IPS DF 4.7 (cell line): ENCODE results near the gene FITM1.

Source experiments
- DNase-seq: peaks from one replicate; pipeline ENCODE4 v3.0.0-alpha.2; 2013; ENCODE audit warnings: low spot score; ENCODE audit errors: extremely low read depth

Gene FITM1

DNA sequence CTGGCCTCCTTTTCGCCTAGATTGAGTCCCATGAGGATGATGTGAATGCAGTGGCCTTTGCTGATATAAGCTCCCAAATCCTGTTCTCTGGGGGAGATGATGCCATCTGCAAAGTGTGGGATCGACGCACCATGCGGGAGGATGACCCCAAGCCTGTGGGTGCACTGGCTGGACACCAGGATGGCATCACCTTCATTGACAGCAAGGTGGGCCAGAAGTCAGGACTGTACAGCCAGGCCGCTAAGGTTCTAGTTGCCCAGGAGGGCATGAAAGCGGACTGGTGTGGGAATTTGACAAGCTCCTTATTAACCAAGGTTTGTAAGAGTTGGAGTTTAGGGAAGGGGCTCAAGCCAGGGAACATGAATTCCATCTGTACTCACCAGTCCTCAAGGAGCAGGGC lies 10.8 kb upstream of the FITM1 start:
- DNase-seq, result no peak

DNA sequence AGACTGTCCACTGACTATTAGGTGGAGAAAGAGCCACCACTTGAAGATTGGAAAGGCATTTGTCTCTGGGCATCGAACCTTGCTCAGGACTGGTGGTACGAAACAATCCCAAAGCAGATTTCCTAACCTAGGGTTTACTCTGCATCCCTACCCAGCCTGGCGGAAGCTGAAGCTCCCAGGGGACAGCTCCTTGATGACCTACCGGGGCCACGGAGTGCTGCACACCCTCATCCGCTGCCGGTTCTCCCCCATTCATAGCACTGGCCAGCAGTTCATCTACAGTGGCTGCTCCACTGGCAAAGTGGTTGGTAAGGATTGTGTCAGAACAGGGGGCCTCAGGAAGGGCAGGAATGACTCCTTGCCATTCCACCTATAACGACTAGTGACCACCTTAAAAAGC lies 9.2 kb upstream of the FITM1 start:
- DNase-seq, result no peak

DNA sequence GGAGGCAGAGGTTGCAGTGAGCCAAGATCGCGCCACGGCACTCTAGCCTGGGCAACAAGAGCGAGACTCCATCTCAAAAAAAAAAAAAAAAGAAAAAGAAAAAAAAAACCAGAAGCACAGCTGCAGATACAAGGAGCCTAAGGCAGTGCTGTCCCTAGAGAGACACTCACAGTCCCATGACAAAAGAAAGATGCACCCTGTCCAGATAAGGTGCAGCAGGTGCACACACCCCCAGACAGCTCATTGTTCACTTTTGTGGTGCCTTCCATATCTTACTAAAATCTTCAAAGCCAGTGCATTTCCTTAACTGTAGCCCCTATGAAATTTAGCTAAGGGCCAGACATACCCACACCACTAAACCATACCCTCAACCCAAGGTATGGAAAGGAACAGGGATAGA lies 8.0 kb upstream of the FITM1 start:
- no peak for DNase-seq

DNA sequence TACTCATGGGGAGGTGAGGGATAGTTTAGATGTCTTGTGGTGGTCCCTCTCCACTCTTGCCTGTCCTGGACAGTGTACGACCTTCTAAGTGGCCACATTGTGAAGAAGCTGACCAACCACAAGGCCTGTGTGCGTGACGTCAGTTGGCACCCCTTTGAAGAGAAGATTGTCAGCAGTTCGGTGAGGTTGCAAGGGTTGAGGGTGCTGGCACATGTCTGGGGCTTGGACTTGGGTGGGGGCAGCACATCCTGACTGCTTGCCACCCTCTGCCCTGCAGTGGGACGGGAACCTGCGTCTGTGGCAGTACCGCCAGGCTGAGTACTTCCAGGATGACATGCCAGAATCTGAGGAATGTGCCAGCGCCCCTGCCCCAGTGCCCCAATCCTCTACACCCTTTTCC lies 7.6 kb upstream of the FITM1 start:
- no peak for DNase-seq

DNA sequence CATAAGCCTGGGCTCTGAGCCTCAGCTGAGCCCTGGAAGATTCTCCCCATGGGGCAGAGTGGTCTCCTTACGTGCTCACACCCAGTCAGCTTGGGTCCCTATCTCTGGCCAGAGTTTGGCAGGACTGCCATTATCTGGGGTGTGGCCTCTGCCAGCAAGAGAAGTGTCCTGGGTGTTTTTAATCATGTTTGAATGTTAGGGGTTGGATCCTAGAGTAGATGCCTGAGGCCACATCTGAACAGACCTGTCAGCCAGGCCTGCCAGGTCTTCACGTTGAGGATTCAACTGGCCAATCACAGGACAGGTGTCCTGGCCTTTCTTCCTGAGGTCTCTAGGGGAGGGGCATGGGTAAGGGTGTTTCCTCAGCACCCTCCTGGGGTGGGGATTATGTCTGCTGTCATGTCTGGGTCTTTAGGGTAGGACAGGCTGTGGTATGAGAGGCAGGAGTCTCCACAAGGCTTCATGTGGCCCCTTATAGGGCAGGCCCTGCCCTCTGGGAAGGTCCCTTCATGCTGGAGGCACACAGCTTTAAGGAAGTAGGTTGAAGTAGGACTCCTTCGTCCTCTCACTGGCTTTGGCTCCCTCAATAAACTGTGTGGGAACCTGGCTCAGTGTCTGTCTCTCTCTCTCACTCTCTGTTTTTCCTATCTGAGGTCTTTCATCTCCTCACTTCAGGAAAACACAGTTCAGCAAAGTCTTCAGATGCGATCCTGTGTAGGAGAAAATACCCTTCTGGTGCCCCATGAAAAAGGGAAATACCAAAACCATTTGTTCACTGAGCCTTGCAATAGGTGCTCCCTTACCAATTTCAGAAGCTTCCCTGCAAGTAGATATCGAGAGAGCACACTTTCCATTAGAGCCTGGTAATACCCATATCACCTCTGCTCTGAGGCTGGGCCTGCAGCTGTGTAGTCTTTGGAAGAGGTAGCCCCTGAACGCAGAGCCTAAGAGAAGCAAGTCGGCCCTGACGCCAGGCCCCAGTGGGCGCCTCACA lies 6.7 kb upstream of the FITM1 start:
- no peak for DNase-seq

DNA sequence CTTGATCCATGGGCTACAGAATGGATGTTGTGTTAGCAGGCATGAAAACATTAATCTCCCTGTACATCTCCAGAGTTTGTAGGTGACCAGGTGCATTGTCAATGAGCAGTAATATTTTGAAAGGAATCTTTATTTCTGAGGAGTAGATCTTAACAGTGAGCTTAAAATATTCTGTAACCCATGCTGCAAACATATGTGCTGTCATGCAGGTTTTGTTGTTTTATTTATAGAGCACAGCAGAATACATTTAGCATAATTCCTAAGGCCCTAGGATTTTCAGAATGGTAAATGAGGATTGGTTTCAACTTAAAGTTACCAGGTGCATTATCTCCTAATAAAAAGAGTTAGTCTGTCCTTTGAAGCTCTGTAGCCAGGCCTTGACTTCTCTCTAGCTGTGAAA lies 3.5 kb upstream of the FITM1 start:
- no peak for DNase-seq

DNA sequence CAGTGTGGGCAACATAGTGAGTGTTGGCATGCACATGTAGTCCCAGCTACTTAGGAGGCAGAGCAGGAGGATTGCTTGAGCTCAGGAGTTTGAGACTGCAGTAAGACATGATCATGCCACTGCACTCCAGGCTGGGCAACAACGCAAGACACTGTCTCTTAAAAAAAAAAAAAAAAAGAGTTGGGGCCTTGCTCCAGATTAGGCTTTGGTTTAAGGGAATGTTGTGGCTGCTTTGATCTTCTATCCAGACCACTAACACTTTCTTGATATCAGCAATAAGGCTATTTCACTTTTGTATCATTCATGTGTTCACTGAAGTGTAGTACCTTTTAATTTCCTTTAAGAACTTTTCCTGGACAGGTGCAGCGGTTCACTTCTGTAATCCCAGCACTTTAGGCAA lies 2.8 kb upstream of the FITM1 start:
- no peak for DNase-seq

DNA sequence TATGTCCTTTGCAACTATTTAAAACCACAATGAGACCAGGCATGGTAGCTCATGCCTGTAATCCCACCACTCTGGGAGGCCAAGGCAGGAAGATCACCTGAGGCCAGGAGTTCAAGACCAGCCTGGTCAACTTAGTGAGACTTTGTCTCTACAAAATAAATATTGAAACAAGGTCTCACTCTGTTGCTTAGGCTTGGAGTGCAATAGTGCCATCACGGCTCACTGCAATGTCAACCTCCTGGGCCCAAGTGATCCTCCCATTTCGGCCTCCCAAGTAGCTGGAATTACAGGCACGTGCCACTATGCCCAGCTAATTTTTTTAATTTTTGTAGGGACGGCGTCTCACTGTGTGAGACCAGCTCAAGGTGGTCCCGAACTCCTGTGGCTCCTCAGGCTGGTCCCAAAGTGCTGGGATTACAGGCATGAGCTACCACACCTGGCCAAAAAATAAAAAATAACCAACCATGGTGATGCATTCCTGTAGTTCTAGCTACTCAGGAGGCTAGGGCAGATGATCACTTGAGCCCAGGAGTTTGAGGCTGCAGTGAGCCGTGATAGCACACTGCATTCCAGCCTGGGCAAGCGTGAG lies 955 bp upstream of the FITM1 start:
- no peak for DNase-seq

DNA sequence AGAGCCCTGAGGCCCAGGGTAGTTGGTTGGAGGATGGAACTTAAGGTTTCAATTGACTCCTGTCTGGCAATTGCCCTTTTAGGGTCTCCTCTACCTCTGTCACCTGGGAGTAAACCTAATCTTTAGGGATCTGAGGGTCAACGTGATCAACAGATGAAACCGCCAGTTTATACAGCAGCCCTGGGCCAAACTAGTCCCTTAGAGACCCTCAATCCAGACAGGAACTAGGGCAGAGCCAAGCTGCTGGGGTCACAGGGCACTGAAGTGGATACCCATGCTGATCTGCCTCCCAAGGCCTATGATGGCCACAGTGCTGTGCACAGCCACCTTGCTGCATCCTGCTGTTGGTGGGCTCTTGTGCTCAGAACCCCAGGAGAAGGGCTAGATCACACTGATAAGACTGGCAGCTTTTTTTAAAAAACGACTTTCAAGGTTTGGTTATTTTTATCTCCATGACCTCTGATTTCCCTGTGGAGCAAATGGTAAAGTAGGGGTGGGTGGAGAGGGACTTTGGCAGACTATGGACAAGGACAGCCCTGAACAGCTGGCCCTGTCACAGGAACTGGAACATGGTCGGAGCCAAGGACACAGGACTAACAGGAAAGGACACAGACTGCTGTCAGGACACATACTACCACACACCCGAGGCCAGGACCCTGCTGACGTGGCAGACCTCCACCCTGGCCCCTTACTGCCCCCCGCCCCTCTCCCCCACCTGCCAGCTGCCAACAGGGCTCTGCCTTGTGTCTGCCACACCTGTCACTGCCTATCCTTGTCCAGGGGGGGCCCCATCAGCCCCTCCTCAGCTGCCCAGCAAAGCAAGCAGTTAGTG lies 474 bp downstream of the FITM1 start:
- DNase-seq, result no peak

DNA sequence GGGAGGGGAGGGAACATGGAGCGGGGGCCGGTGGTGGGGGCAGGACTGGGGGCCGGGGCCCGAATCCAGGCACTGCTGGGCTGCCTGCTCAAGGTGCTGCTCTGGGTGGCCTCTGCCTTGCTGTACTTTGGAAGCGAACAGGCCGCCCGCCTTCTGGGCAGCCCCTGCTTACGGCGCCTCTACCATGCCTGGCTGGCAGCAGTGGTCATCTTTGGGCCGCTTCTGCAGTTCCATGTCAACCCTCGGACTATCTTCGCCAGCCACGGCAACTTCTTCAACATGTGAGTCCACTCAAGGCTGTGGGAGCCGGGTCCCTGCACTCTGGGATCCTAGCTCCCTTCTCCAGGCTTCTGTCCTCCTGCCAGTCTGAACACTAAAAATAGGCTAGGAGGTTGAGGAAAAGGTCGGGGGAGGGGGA lies 1.1 kb downstream of the FITM1 start:
- no peak for DNase-seq

DNA sequence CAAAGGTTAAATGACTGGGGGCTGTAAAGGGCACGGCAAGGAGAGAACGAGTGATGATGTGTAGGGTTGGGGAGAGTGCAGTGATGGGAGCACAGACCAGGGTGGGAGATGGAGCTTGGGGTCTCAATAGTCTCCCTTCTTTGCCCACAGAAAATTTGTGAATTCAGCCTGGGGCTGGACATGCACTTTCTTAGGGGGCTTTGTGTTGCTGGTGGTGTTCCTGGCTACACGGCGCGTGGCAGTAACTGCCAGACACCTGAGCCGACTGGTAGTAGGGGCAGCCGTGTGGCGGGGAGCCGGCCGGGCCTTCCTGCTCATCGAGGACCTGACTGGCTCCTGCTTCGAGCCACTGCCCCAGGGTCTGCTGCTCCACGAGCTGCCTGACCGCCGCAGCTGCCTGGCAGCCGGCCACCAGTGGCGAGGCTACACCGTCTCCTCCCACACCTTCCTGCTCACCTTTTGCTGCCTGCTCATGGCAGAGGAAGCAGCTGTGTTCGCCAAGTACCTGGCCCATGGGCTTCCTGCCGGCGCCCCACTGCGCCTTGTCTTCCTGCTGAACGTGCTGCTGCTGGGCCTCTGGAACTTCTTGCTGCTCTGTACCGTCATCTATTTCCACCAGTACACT lies 1.7 kb downstream of the FITM1 start:
- no peak for DNase-seq

DNA sequence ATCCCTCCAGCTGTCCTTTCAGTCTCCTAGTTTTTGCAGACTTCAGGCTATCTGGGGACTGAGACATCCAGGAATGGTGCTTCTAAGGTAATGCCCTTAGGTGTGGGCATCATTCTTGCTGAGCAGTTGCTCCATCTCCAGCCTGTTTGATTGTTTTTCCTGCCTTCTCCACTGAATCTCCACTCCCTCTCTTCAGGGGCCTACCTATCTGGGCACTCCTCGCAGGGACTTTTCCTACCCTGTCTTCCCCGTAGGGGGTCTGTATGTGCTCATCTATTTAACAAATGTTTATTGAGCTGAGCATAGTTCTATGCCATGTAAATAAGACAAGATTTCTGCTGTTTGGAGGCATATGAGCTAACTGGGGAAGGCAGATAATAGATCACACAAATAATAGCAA lies 2.5 kb downstream of the FITM1 start:
- no peak for DNase-seq

DNA sequence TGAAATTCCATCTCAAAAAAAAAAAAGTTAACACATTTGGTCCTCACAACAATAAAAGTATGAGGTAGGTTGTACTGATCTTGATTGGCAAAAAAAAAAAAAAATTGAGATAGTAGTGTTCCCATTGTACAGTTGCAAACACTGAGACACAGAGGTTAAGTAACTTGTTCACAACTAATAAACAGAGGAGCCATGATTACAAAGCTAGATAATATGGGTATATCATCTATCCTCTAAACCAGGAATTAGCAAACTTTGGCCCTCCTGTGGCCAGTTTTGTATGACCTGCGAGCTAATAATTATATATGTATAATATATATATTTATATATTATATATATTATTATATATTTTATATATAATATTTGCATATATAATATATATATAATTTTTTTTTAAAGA lies 3.3 kb downstream of the FITM1 start:
- DNase-seq, result no peak

DNA sequence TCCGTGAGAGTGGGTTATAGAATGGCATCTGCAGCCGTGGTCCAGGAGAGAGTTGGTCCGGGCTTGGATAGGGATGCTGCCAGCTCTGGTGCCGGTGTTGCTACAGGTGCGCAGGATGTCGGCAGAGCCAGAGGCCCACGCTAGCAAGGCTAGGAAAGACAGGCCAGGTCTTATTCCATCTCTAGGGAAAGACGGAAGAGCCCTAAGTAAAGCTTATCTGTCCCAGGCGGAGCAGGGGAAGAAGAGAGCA lies 5.0 kb downstream of the FITM1 start:
- DNase-seq, result no peak

DNA sequence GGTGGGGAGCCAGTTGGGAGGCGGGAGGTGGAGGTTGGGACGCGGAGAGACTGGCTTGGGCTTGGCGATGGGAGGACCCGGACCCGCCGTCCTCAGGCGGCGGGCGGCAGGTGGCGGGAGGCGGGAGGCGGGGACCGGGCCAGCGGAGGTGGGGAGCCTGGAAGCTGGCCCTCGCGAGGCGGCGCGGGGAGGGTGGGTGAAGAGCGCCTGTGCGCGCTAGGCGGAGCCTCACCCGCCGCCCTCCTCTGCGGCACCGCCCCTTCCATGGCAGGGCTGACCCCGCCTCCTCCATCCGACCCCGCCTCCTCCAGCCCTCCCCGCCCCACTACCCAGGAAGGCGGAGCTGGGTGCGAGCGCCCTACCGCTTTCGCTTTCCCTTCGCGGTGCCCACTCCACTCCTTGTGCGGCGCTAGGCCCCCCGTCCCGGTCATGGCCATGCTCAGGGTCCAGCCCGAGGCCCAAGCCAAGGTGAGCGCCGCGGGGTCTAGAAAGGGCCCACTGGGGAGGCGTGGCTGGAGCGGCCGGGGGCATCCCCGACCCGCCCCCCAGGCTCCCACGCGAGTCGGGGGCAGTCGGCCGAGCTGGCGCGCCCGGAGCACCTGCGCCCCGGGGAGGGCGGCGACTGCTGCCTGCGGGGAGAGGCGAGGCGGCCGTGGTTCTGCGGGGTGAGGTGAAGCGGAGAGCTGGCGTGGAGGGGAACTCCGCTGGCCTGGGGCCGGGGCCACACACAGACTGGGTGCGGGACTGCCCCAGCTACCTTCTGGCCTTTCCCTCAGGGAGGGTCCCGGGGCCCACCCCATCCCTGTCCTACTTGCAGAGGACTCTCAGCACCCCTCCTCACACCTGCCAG lies 5.6 kb downstream of the FITM1 start, which contains the start of gene PSME1:
Gene PSME1, plus strand, starts transcription at position 361 of the 850 bp plus-strand sequence. Its CDS starts 69 bp downstream, at position 430.
- DNase-seq, result no peak

DNA sequence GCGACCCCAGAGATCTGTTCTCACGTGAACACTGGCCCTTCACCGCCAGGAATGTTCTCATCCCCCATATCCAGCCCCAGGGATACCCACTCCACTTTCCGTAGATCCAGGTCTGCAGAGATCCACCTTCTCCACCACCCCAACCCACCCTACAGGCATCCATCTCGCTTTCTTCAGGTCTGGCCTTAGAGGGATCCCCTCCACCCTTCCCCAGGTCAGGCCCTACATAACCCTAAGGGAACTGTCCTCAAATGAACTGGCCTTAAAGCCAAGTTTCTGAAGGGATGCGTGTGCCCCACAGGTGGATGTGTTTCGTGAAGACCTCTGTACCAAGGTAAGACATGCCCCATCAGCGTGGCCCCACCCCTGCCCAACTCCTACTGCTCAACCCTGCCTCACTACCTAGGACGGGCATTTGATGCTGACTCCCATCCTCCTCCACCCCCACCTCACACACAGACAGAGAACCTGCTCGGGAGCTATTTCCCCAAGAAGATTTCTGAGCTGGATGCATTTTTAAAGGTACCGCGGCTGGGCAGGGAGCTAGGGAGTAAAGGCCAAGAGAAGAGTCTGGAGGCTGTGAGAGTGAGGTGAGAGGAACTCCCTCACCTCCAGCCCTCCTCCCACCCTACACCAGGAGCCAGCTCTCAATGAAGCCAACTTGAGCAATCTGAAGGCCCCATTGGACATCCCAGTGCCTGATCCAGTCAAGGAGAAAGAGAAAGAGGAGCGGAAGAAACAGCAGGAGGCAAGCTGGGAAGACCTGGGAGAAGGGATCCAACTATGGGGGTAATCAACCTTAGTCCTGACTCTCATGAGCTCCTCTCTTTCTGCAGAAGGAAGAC lies 6.4 kb downstream of the FITM1 start:
- DNase-seq, result no peak

DNA sequence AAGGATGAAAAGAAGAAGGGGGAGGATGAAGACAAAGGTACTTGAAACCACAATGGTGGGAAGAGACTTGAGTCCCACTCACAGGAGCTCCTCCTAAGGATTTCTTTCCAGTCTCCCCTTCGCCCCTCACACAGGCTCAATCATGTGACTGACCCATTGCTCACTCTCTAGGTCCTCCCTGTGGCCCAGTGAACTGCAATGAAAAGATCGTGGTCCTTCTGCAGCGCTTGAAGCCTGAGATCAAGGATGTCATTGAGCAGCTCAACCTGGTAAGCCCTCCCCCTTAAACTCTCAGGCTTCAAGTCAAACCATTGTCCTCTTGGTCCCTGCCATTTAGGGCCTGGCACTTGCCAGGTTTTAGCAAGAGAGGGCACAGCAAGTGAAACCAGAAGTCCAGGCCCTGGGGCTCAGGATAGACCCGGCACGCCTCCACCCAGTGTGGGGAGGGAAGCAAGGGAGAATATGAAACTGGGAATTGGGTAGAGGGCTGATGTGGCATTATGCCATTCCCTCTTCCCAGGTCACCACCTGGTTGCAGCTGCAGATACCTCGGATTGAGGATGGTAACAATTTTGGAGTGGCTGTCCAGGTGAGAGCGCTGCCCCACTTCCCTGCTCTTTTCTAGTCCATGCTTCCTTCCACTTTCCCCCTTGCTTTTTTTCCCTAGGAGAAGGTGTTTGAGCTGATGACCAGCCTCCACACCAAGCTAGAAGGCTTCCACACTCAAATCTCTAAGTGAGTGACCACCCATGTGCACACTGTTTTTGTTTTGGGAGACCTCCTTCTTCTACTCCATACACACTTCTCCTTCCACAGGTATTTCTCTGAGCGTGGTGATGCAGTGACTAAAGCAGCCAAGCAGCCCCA lies 7.3 kb downstream of the FITM1 start:
- no peak for DNase-seq

DNA sequence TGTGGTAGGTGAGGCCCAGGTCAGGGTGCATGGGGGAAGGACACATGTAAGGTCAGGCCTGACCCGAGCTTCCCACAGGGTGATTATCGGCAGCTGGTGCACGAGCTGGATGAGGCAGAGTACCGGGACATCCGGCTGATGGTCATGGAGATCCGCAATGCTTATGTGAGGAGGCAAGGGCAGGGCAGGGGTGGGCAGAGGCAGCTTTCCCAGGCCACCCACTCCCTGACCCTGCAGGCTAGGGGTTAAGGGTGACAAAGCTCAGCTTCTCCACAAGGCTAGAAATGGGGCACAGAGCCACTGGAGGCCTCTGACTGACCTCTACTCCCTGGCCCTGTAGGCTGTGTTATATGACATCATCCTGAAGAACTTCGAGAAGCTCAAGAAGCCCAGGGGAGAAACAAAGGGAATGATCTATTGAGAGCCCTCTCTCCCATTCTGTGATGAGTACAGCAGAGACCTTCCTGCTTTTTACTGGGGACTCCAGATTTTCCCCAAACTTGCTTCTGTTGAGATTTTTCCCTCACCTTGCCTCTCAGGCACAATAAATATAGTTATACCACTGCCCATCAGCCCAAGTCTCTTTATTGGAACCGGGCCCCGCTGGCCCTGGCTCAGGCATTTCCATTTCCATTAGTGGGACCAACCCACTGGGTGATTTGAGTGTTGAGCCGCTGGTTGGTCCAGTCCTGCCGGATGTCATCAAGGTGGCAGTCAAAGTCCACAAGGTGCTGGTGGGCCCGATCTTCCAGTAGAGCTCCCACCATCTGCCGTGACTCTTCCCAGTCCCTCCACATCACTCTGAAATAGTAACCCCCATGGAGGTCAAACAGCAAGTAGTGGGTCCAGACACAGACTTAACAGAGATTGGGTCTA lies 8.2 kb downstream of the FITM1 start:
- DNase-seq, result no peak
